ENCODE data around the gene VIPAS39. TPM values are rescaled to one million over a fixed set of nuclear protein-coding genes. Genes with fewer than 3 reads are reported as not detected.

VIPAS39 gene
- total RNA-seq, 1 experiment from 2014 or later, result 18.5 TPM

GRCh38 chr14:77458249-77458950 is 999 bp upstream of the VIPAS39 start:
- Histone ChIP-seq H2AFZ (ENCODE audit: low read length) (no peak overlapping the region), H3K4me1 (ENCODE audit: insufficient read depth, low read length) (no peaks in the 10 kb centered on the region; the same call in 1 of the 2 replicates), H2BK5ac (ENCODE audit: insufficient read length, low read length) (no peak overlapping the region), H2BK12ac (ENCODE audit: insufficient read length, low read depth, low read length) (no peak overlapping the region), H3K23me2 (ENCODE audit: insufficient read length, low read depth, low read length, poor library complexity, severe bottlenecking) (peaks cover 4% of the 10 kb centered on the region), H3T11ph (ENCODE audit: low read length) (no peak overlapping the region), H3K79me2 (ENCODE audit: insufficient read depth, low read length) (peaks cover 13% of the 10 kb centered on the region; the same call in 1 of the 2 replicates), H4K91ac (ENCODE audit: insufficient read length, low read depth, low read length) (no peak overlapping the region), H2BK20ac (ENCODE audit: low read depth, low read length, poor library complexity, severe bottlenecking) (no peak overlapping the region), H3K9me3 (ENCODE audit: control insufficient read depth, low read depth, low read length) (no peaks in the 10 kb centered on the region), H2BK15ac (ENCODE audit: low read depth, low read length) (no peak overlapping the region), H3K56ac (ENCODE audit: insufficient read length, low read depth, low read length) (no peak overlapping the region), H3K14ac (ENCODE audit: insufficient read depth, low read length) (no peak overlapping the region), H2AK5ac (ENCODE audit: insufficient read length, low read length) (no peak overlapping the region), H3K27ac (ENCODE audit: insufficient read length, low read depth, low read length) (no peak overlapping the region), H4K8ac (replicated peaks; ENCODE audit: insufficient read length, low read depth, low read length) (no peak overlapping the region), H2BK120ac (ENCODE audit: low read depth, low read length, poor library complexity, severe bottlenecking) (no peak overlapping the region), H3K4ac (ENCODE audit: low read depth, low read length) (no peak overlapping the region), H3K18ac (ENCODE audit: insufficient read length, low read depth, low read length) (no peak overlapping the region), H3K23ac (ENCODE audit: insufficient read length, low read depth, low read length) (no peak overlapping the region), H3K27me3 (ENCODE audit: insufficient read depth, low read length) (no peaks in the 10 kb centered on the region), H3K9ac (ENCODE audit: extremely low read depth, insufficient read length, low read length) (peak overlapping the region; percentile 85), H4K5ac (ENCODE audit: insufficient read length, low read depth, low read length) (no peak overlapping the region), H3K79me1 (ENCODE audit: insufficient read depth, low read depth, low read length, poor library complexity, severe bottlenecking) (peaks cover 7% of the 10 kb centered on the region), H3K4me2 (ENCODE audit: insufficient read depth, insufficient read length, low read length) (peak overlapping the region; percentile 89), H4K20me1 (ENCODE audit: control insufficient read depth, insufficient read depth, insufficient read length) (no peaks in the 10 kb centered on the region)
- peaks cover 32 to 42% (median 39%) of the 10 kb centered on the region in 3 experiments for H3K36me3 Mint-ChIP-seq (ENCODE audit: insufficient read depth in 1 of 3, low read depth in 3 of 3)
- DNase-seq, result peak; percentile 45
- WGBS (ENCODE audit: extremely low coverage, insufficient read length, low lambda C conversion rate), result no CpG with 5 or more reads among the region's 29 CpGs
- TF ChIP-seq CTCF (conservative IDR thresholded peaks at IDR 0.05), result no peak
- H3K4me3 Mint-ChIP-seq, result peak overlapping the region; percentile 100
- H3K4me1 Mint-ChIP-seq, result peaks cover 20 to 22% of the 10 kb centered on the region in 2 experiments
- H3K27ac Mint-ChIP-seq, result peak overlapping the region; percentile 100; a peak in 6 of 7 replicates
- no peaks in the 10 kb centered on the region for H3K27me3 Mint-ChIP-seq (ENCODE audit: low read depth)
- no peaks in the 10 kb centered on the region for H3K9me3 Mint-ChIP-seq
